PC-3 (cell line): Measurements from ENCODE around the gene ADORA2B.

Experiments
- EZH2phosphoT487 ChIP-seq: fragments of 300-600 bp; sonication (generic); IDR thresholded peaks from 2 replicates; pipeline ENCODE4 v1.6.1; 2018; ENCODE audit warnings: mild to moderate bottlenecking, antibody characterized with exemption, low read length, borderline replicate concordance
- TF ChIP-seq, protein P1 (sequence below): fragments of 300-600 bp; sonication (generic); conservative IDR thresholded peaks from 2 replicates; pipeline ENCODE4 v1.5.1; 2017; ENCODE audit warnings: antibody characterized with exemption, low read depth, mild to moderate bottlenecking, low read length

GRCh38 chr17:15957608-15958307, 12.8 kb downstream of the ADORA2B start:
- TF ChIP-seq, protein P1, sequence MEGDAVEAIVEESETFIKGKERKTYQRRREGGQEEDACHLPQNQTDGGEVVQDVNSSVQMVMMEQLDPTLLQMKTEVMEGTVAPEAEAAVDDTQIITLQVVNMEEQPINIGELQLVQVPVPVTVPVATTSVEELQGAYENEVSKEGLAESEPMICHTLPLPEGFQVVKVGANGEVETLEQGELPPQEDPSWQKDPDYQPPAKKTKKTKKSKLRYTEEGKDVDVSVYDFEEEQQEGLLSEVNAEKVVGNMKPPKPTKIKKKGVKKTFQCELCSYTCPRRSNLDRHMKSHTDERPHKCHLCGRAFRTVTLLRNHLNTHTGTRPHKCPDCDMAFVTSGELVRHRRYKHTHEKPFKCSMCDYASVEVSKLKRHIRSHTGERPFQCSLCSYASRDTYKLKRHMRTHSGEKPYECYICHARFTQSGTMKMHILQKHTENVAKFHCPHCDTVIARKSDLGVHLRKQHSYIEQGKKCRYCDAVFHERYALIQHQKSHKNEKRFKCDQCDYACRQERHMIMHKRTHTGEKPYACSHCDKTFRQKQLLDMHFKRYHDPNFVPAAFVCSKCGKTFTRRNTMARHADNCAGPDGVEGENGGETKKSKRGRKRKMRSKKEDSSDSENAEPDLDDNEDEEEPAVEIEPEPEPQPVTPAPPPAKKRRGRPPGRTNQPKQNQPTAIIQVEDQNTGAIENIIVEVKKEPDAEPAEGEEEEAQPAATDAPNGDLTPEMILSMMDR = no peak
- no peak for TF ChIP-seq EZH2phosphoT487
